K562 (cell line): ENCODE data around the gene PHF20. TPM values are rescaled to one million over a fixed set of nuclear protein-coding genes. Genes with fewer than 3 reads are reported as not detected.

Experiments
- ATAC-seq: fragments of 200-7000 bp; cut with Tn5 transposase; 3 replicates; pipeline ENCODE4 v1.9.1; 2020; ENCODE audit warnings: moderate library complexity
- BruUV-seq: library from RNA; stranded (reverse); fragments of 400-500 nt; replicated peaks from 2 replicates; lab custom pipeline; 2021; lab: Mats Ljungman, UMichigan
- CTCF ChIA-PET: fragments of 300-600 bp; formaldehyde crosslinking; extraction: SDS; loops from one replicate; lab custom pipeline; 2021; ENCODE audit warnings: low intra/inter-chr PET ratio; lab: Yijun Ruan, JAX
- POLR2A ChIA-PET: fragments of 300-600, 350-650 bp; sonication (Branson Sonifier 250); formaldehyde crosslinking; extraction: SDS; loops from one replicate; lab custom pipeline; 2021; ENCODE audit warnings: antibody characterized with exemption, inconsistent platforms; lab: Yijun Ruan, JAX
- DNase-seq, 4 experiments: peaks; one replicate each; pipeline versions ENCODE4 v3.0.0 to v3.0.0-alpha.2; 2011 to 2018; ENCODE audit warnings: low spot score in 3 of 4, mixed read lengths in 3 of 4; ENCODE audit errors: extremely low read depth in 1 of 4
- FAIRE-seq: peaks from 2 replicates; lab custom pipeline; 2011; peaks lifted over from hg19 to GRCh38; lab: Jason Lieb, UNC
- H2AFZ ChIP-seq: 2 replicates; pipeline ENCODE4 v1.6.0; 2011; ENCODE audit warnings: low read depth, low read length, control low read depth, inconsistent platforms
- H3K27ac ChIP-seq: fragments of 200-600 bp; 3 replicates; pipeline ENCODE4 v1.8.0; 2011; ENCODE audit warnings: low read depth, mild to moderate bottlenecking, control low read depth, inconsistent platforms, low read length, moderate library complexity, mixed read lengths; ENCODE audit errors: extremely low read depth
- H3K27me3 ChIP-seq, 2 experiments: fragments of 300-600 bp in 1 of 2; 2 replicates in 1 of 2; 3 replicates in 1 of 2; pipeline versions ENCODE4 v1.6.0 to v1.8.0; 2011; ENCODE audit warnings: inconsistent platforms in 2 of 2, low read length in 2 of 2, mild to moderate bottlenecking in 1 of 2, mixed read lengths in 1 of 2, moderate library complexity in 1 of 2; ENCODE audit not compliant: control insufficient read depth in 2 of 2, insufficient read depth in 2 of 2
- H3K36me3 ChIP-seq: fragments of 300-600 bp; 3 replicates; pipeline ENCODE4 v1.8.0; 2011; ENCODE audit warnings: mild to moderate bottlenecking, low read length, inconsistent platforms; ENCODE audit not compliant: control insufficient read depth, insufficient read depth
- H3K4me1 ChIP-seq, 2 experiments: fragments of 200-600 bp in 1 of 2; replicated peaks in 1 of 2; 2 replicates in 1 of 2; 3 replicates in 1 of 2; pipeline versions ENCODE4 v1.5.1 to v1.8.0; 2011; ENCODE audit warnings: inconsistent platforms in 2 of 2, low read length in 2 of 2, mild to moderate bottlenecking in 1 of 2, mixed read lengths in 1 of 2, moderate library complexity in 1 of 2; ENCODE audit not compliant: control insufficient read depth in 2 of 2, insufficient read depth in 2 of 2
- H3K4me2 ChIP-seq: 2 replicates; pipeline ENCODE4 v1.6.1; 2011; ENCODE audit warnings: low read length, control low read depth, inconsistent platforms, mixed read lengths; ENCODE audit not compliant: insufficient read depth
- H3K4me3 ChIP-seq: fragments of 200-600 bp; sonication (generic), shearing (Covaris generic); 2 replicates; pipeline ENCODE4 v1.5.1; 2016; ENCODE audit warnings: control low read depth, inconsistent platforms
- H3K79me2 ChIP-seq: fragments of 200-600 bp; 3 replicates; pipeline ENCODE4 v1.8.0; 2011; ENCODE audit warnings: low read length, inconsistent platforms; ENCODE audit not compliant: control insufficient read depth, insufficient read depth
- H3K9ac ChIP-seq, 2 experiments: 2 replicates each; pipeline versions ENCODE4 v1.6.0 to v1.6.1; 2011; ENCODE audit warnings: low read depth in 2 of 2, low read length in 2 of 2, control low read depth in 1 of 2, inconsistent platforms in 1 of 2, mild to moderate bottlenecking in 1 of 2, mixed read lengths in 1 of 2; ENCODE audit not compliant: insufficient read depth in 1 of 2
- H3K9me1 ChIP-seq: one replicate; pipeline ENCODE4 v1.6.0; 2011; ENCODE audit warnings: inconsistent platforms, mild to moderate bottlenecking, low read length, moderate library complexity; ENCODE audit not compliant: control insufficient read depth, insufficient read depth
- H3K9me3 ChIP-seq: replicated peaks from 2 replicates; pipeline ENCODE4 v1.5.1; 2011; ENCODE audit warnings: low read depth, low read length, inconsistent platforms; ENCODE audit not compliant: control insufficient read depth, insufficient read depth
- H4K20me1 ChIP-seq: replicated peaks from 2 replicates; pipeline ENCODE4 v1.6.1; 2011; ENCODE audit warnings: low read length, inconsistent platforms, mixed read lengths; ENCODE audit not compliant: control insufficient read depth, insufficient read depth
- CBX3 ChIP-seq, 2 experiments: IDR thresholded peaks; 1 replicate in 1 of 2; 2 replicates in 1 of 2; pipeline ENCODE4 v1.6.1; 2012; ENCODE audit warnings: inconsistent platforms in 2 of 2, low read length in 2 of 2, borderline replicate concordance in 1 of 2, control low read depth in 1 of 2
- CREB1 ChIP-seq, 2 experiments: sonication (generic) in 1 of 2; formaldehyde crosslinking in 1 of 2; IDR thresholded peaks; 2 replicates each; pipeline versions ENCODE4 v1.6.1 to v1.8.0; 2012 to 2022; ENCODE audit warnings: inconsistent platforms in 1 of 2, mild to moderate bottlenecking in 1 of 2, missing genetic modification reagents in 1 of 2, moderate library complexity in 1 of 2
- HDGF ChIP-seq: fragments of 450-650 bp; IDR thresholded peaks from 2 replicates; pipeline ENCODE4 v1.6.1; 2016
- MXI1 ChIP-seq: IDR thresholded peaks from 2 replicates; pipeline ENCODE4 v1.6.1; 2011; ENCODE audit warnings: low read depth, mild to moderate bottlenecking, improper control_type of control experiment, low read length
- NR2C1 ChIP-seq, 2 experiments: fragments of 450-650 bp; IDR thresholded peaks; 2 replicates each; pipeline ENCODE4 v1.6.1; 2017; ENCODE audit warnings: mild to moderate bottlenecking in 2 of 2, antibody characterized with exemption in 1 of 2, inconsistent platforms in 1 of 2, missing compliant biosample characterization in 1 of 2, missing genetic modification characterization in 1 of 2
- NR2C2 ChIP-seq, 2 experiments: fragments of 200-800 bp in 1 of 2; sonication (Bioruptor generic) in 1 of 2; sonication (generic) in 1 of 2; formaldehyde crosslinking in 1 of 2; IDR thresholded peaks; 2 replicates each; pipeline versions ENCODE4 v1.6.1 to v1.8.0; 2016 to 2022; ENCODE audit warnings: mild to moderate bottlenecking in 1 of 2, missing compliant biosample characterization in 1 of 2, missing genetic modification characterization in 1 of 2, missing genetic modification reagents in 1 of 2
- POLR3G ChIP-seq: IDR thresholded peaks from 2 replicates; pipeline ENCODE4 v1.6.1; 2011; ENCODE audit not compliant: insufficient read length, insufficient replicate concordance; ENCODE audit errors: extremely low read depth
- RBM39 ChIP-seq: fragments of 200-400 bp; formaldehyde crosslinking; optimal IDR thresholded peaks from 2 replicates; pipeline ENCODE3; 2018; ENCODE audit warnings: low read depth, low read length
- SAFB ChIP-seq: fragments of 200-400 bp; formaldehyde crosslinking; IDR thresholded peaks from 2 replicates; pipeline ENCODE4 v1.6.1; 2017; ENCODE audit warnings: low read depth, low read length, borderline replicate concordance
- SNIP1 ChIP-seq: fragments of 450-650 bp; IDR thresholded peaks from 2 replicates; pipeline ENCODE4 v1.7.1; 2017; ENCODE audit warnings: low read depth, mild to moderate bottlenecking
- TBP ChIP-seq: optimal IDR thresholded peaks from 2 replicates; pipeline ENCODE3; 2011; ENCODE audit warnings: low read depth, low read length, improper control_type of control experiment
- ZC3H8 ChIP-seq: fragments of 450-650 bp; IDR thresholded peaks from 2 replicates; pipeline ENCODE4 v1.6.1; 2017
- ZFPM2 ChIP-seq: fragments of 250-450 bp; sonication (Bioruptor Pico); IDR thresholded peaks from 2 replicates; pipeline ENCODE4 v1.5.1; 2022; ENCODE audit warnings: mild to moderate bottlenecking
- ZNF253 ChIP-seq: fragments of 250-450 bp; sonication (Bioruptor Pico); conservative IDR thresholded peaks from 2 replicates; pipeline ENCODE4 v1.6.1; 2021; ENCODE audit warnings: mild to moderate bottlenecking
- ZNF431 ChIP-seq: sonication (generic); formaldehyde crosslinking; IDR thresholded peaks from 2 replicates; pipeline ENCODE4 v1.8.0; 2022; ENCODE audit warnings: mild to moderate bottlenecking, missing genetic modification reagents
- WGBS: fragments of 100-300 bp; shearing (Covaris generic); methylation state at CpG from one replicate; pipeline ENCODE4 v1.1.6; 2016; ENCODE audit warnings: low coverage, mixed read lengths; ENCODE audit not compliant: insufficient coverage; ENCODE audit errors: missing lambda C conversion rate; 5-methylcytosine and 5-hydroxymethylcytosine counted together
- in situ Hi-C: fragments of 300-500 bp; cut with MboI; formaldehyde crosslinking; loops from 4 replicates; pipeline ENCODE4 v1.15.0; 2018; ENCODE audit warnings: inconsistent platforms, mixed read lengths
- intact Hi-C: fragments of 100-400 bp; cut with micrococcal nuclease; formaldehyde crosslinking; loops from 2 replicates; pipeline ENCODE4 v1.14.2; 2022
- polyA plus RNA-seq, 8 experiments: library from polyadenylated mRNA; depleted of rRNA in 4 of 8; stranded (reverse) in 5 of 8; unstranded in 3 of 8; fragments of >200 nt; fragmentation: Nextera tagmentation in 2 of 8; fragmentation: Illumina TruSeq in 1 of 8; extraction: Ambion mirVana in 2 of 8; extraction: Trizol in 1 of 8; gene quantifications; 2 replicates each; pipeline versions ENCODE4 v1.2.1 to v1.2.3, GENCODE V29; 2011 to 2014; ENCODE audit warnings: inconsistent platforms in 1 of 8, missing spikeins in 1 of 8
- total RNA-seq, 7 experiments: library from RNA; depleted of rRNA in 6 of 7; stranded (reverse); fragments of >200 nt in 6 of 7; fragmentation: Illumina TruSeq in 2 of 7; extraction: Trizol in 2 of 7; gene quantifications; 2 replicates each; pipeline versions ENCODE4 v1.2.1 to v1.2.3, GENCODE V29; 2011 to 2021; ENCODE audit warnings: low replicate concordance in 1 of 7
- TF ChIP-seq, protein P1 (sequence below): sonication (generic); formaldehyde crosslinking; IDR thresholded peaks from 2 replicates; pipeline ENCODE4 v1.8.0; 2022; ENCODE audit warnings: missing genetic modification reagents, mild to moderate bottlenecking, borderline replicate concordance
- TF ChIP-seq, protein P2 (sequence below): fragments of 150-350 bp; conservative IDR thresholded peaks from 2 replicates; pipeline ENCODE4 v1.6.1; 2014; ENCODE audit warnings: low read length
- TF ChIP-seq, protein P3 (sequence below): fragments of 450-650 bp; formaldehyde crosslinking; IDR thresholded peaks from 2 replicates; pipeline ENCODE4 v1.4.0; 2020; ENCODE audit warnings: mild to moderate bottlenecking, mixed read lengths

The PHF20 gene
- total and polyA plus RNA-seq, 9 of the 15 experiments (the other 6 are each of a cell fraction or from before 2014, with no cell fraction given) = 49.9 to 196 (median 70.7) TPM

DNA sequence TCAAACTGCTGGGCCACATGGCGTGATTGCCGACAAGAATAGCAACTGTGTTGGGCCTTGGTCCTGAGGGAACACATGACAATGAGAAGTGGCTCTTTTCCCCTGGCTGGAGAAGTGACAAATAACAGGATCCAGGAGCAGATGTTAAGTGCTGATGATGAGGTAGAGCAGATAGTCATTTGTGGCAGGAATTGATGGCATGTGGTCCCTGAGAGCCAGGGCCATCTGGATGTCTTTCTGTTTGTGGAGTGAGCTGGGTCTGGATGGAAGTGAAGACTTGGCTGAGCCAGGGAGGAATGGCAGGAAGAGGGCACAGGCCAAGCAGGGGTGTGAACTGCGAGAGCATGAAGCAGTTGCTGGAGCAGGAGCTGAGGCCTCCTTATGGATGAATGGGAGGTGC lies 114.7 kb downstream of the PHF20 start:
- FAIRE-seq = no peak
- no peak for TF ChIP-seq CBX3 (IDR thresholded peaks at IDR 0.05; ENCODE audit: borderline replicate concordance in 1 of 2, low read length in 2 of 2)
- no peak for TF ChIP-seq SNIP1
- no peak for TF ChIP-seq CREB1 (IDR thresholded peaks at IDR 0.05)
- no peak for TF ChIP-seq CREB1 (CRISPR knock-in tag; IDR thresholded peaks at IDR 0.05)
- TF ChIP-seq HDGF = no peak
- TF ChIP-seq NR2C2 (CRISPR knock-in tag; IDR thresholded peaks at IDR 0.05) = no peak
- no peak for TF ChIP-seq NR2C2 (tag; IDR thresholded peaks at IDR 0.05)
- TF ChIP-seq MXI1 = no peak
- TF ChIP-seq NR2C1 (IDR thresholded peaks at IDR 0.05) = no peak
- TF ChIP-seq NR2C1 (tag; IDR thresholded peaks at IDR 0.05) = no peak
- TF ChIP-seq, protein P1, sequence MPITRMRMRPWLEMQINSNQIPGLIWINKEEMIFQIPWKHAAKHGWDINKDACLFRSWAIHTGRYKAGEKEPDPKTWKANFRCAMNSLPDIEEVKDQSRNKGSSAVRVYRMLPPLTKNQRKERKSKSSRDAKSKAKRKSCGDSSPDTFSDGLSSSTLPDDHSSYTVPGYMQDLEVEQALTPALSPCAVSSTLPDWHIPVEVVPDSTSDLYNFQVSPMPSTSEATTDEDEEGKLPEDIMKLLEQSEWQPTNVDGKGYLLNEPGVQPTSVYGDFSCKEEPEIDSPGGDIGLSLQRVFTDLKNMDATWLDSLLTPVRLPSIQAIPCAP (CRISPR knock-in tag) = no peak
- TF ChIP-seq, protein P2, sequence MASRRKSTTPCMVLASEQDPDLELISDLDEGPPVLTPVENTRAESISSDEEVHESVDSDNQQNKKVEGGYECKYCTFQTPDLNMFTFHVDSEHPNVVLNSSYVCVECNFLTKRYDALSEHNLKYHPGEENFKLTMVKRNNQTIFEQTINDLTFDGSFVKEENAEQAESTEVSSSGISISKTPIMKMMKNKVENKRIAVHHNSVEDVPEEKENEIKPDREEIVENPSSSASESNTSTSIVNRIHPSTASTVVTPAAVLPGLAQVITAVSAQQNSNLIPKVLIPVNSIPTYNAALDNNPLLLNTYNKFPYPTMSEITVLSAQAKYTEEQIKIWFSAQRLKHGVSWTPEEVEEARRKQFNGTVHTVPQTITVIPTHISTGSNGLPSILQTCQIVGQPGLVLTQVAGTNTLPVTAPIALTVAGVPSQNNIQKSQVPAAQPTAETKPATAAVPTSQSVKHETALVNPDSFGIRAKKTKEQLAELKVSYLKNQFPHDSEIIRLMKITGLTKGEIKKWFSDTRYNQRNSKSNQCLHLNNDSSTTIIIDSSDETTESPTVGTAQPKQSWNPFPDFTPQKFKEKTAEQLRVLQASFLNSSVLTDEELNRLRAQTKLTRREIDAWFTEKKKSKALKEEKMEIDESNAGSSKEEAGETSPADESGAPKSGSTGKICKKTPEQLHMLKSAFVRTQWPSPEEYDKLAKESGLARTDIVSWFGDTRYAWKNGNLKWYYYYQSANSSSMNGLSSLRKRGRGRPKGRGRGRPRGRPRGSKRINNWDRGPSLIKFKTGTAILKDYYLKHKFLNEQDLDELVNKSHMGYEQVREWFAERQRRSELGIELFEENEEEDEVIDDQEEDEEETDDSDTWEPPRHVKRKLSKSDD = no peak
- no peak for TF ChIP-seq ZFPM2
- TF ChIP-seq TBP = no peak
- TF ChIP-seq, protein P3, sequence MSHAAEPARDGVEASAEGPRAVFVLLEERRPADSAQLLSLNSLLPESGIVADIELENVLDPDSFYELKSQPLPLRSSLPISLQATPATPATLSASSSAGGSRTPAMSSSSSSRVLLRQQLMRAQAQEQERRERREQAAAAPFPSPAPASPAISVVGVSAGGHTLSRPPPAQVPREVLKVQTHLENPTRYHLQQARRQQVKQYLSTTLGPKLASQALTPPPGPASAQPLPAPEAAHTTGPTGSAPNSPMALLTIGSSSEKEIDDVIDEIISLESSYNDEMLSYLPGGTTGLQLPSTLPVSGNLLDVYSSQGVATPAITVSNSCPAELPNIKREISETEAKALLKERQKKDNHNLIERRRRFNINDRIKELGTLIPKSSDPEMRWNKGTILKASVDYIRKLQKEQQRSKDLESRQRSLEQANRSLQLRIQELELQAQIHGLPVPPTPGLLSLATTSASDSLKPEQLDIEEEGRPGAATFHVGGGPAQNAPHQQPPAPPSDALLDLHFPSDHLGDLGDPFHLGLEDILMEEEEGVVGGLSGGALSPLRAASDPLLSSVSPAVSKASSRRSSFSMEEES (CRISPR knock-in tag) = no peak
- TF ChIP-seq SAFB = no peak
- TF ChIP-seq ZNF253 (CRISPR knock-in tag) = no peak
- no peak for TF ChIP-seq POLR3G
- no peak for TF ChIP-seq ZNF431 (CRISPR knock-in tag)
- no peak for TF ChIP-seq RBM39
- no peak for TF ChIP-seq ZC3H8
- TF ChIP-seq, all 486 proteins: peak for 0
- BruUV-seq = no TSS peak
- Histone ChIP-seq H3K4me1 (peaks cover 2 to 7% of the 10 kb centered on the region in 2 experiments; a peak in 3 of 5 replicates), H3K9me3 (no peaks in the 10 kb centered on the region), H3K4me3 (no peak overlapping the region), H3K27ac (no peak overlapping the region), H3K4me2 (no peak overlapping the region), H3K27me3 (no peaks in the 10 kb centered on the region), H3K9me1 (no peaks in the 10 kb centered on the region), H3K79me2 (no peaks in the 10 kb centered on the region; the same call in 2 of the 3 replicates), H3K9ac (peak overlapping the region in 1 of 2 experiments; percentile 68; a peak in 1 of 4 replicates), H3K36me3 (no peaks in the 10 kb centered on the region; the same call in 2 of the 3 replicates), H4K20me1 (no peaks in the 10 kb centered on the region), H2AFZ (no peak overlapping the region)
- CTCF ChIA-PET = no interaction called here
- in situ Hi-C loops = no loop called here
- peak in 1 of 4 experiments; percentile 18 for DNase-seq
- WGBS = 94% methylated on average over 3 of the region's 3 CpGs
- POLR2A ChIA-PET = interaction anchor here (0.8 to 1.0 kb wide), 2 partner anchors 12 to 144 kb away, joined by 3 to 5 read pairs; partner anchors contain the start of gene RBM39
- intact Hi-C loops = loop anchor here (10.0 kb wide), 1 partner anchor 422 kb away; no protein-coding TSS in a partner anchor
- ATAC-seq = no peak
